Activated CD4-positive, alpha-beta T cell treated with anti-CD3 and anti-CD28 coated beads for 4 hours (primary cell): ENCODE data around the gene RTN4RL1.

Experiments
- DNase-seq, 2 donors: peaks; one replicate each; pipeline ENCODE4 v3.0.0-alpha.2; 2020

Gene RTN4RL1

DNA sequence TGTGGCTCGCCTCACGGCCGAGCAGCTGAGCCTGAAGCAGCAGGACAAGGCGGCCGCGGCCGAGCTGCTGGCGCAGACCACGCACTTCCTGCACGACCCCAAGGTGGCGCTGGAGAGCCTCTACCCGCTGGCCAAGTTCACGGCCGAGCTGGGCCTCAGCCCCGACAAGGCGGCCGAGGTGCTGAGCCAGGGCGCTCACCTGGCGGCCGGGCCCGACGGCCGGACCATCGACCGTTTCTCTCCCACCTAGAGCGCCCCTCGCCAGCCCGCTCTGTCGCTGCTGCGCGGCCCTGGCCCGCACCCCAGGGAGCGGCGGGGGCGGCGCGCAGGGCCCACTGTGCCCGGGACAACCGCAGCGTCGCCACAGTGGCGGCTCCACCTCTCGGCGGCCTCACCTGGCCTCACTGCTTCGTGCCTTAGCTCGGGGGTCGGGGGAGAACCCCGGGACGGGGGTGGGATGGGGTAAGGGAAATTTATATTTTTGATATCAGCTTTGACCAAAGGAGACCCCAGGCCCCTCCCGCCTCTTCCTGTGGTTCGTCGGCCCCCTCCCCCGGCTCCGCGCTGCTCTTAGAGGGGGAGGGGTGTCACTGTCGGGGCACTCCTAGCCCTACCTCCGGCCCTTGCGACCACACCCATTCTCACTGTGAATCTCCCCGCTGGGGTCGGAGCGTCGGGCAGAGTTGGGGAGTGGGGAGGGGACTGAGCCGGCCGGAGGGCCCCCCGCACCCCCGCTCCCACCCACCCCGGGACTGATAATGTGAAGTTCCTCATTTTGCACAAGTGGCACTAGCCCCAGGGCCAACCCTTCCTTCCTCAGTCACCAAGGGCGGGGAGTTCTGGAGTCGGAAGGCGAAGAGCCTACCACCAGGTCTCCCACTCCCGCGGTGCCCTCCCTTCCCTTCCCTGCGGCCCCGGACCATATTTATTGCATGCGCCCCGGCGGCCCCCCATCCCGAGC lies 33.7 kb upstream of the RTN4RL1 start:
- peak; percentile 57 to 60 for DNase-seq

GRCh38 chr17:2057760-2058585 lies 32.8 kb upstream of the RTN4RL1 start:
- no peak for DNase-seq

DNA sequence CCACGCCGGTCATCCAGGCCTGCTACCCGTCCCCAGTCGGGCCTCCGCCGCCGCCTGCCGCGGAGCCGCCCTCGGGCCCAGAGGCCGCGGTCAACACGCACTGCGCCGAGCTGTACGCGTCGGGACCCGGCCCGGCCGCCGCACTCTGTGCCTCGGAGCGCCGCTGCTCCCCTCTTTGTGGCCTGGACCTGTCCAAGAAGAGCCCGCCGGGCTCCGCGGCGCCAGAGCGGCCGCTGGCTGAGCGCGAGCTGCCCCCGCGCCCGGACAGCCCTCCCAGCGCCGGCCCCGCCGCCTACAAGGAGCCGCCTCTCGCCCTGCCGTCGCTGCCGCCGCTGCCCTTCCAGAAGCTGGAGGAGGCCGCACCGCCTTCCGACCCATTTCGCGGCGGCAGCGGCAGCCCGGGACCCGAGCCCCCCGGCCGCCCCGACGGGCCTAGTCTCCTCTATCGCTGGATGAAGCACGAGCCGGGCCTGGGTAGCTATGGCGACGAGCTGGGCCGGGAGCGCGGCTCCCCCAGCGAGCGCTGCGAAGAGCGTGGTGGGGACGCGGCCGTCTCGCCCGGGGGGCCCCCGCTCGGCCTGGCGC lies 32.1 kb upstream of the RTN4RL1 start:
- DNase-seq, result no peak

- DNase-seq, result peak; percentile 53 to 63
Measured at GRCh38 chr17:2056206-2057174, 31.4 kb upstream of the RTN4RL1 start.

GRCh38 chr17:2055292-2056205 lies 30.4 kb upstream of the RTN4RL1 start:
- peak; percentile 46 to 48 for DNase-seq

- DNase-seq, result peak; percentile 76 to 77
Measured at GRCh38 chr17:2054512-2055291, 29.6 kb upstream of the RTN4RL1 start, which contains the start of gene HIC1. HIC1 (plus strand) TSS chr17:2055103; CDS start chr17:2056691, 1,588 bp downstream.

DNA sequence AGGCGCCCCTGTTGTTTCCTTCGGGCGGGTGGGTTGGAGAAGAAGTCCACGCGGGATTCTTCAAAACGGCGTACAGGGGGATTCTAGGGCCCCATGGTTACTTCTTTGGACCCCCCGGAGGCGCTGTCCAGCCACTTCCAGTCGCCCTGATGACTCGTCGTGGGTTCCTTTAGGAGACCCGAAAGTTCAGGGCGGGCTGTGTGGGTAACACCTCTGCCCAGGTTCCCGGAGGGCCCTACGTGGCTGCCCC lies 29.1 kb upstream of the RTN4RL1 start:
- no peak for DNase-seq

- DNase-seq, result peak; percentile 76 to 82
Measured at GRCh38 chr17:2053380-2054261, 28.5 kb upstream of the RTN4RL1 start.

DNA sequence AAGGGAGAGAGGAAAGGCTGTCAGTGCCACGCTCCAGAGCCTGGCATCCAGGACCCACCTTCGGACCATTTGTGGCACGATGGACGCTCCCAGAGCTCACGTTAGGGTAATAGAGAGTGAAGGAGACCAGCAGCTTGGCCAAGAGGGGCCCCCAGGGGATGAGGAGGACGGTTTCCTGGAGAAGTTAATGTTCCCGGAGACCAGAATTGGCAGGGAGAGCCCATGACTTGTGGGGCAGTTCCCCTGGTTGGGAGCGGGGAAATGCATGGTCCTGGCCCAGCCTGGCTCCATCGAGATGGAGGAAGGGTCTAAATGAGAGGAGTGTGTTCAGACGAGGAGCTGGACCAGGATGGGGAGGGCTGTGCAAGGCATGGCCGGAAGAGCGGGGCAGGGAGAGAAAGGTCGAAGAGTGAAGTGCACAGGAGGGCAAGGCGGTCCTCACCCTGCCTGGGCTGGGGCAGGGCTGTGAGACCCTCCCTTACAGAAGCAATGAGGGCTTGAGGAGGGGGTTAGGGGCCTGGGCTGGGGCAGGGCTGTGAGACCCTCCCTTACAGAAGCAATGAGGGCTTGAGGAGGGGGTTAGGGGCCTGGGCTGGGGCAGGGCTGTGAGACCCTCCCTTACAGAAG lies 26.9 kb upstream of the RTN4RL1 start:
- no peak for DNase-seq

DNA sequence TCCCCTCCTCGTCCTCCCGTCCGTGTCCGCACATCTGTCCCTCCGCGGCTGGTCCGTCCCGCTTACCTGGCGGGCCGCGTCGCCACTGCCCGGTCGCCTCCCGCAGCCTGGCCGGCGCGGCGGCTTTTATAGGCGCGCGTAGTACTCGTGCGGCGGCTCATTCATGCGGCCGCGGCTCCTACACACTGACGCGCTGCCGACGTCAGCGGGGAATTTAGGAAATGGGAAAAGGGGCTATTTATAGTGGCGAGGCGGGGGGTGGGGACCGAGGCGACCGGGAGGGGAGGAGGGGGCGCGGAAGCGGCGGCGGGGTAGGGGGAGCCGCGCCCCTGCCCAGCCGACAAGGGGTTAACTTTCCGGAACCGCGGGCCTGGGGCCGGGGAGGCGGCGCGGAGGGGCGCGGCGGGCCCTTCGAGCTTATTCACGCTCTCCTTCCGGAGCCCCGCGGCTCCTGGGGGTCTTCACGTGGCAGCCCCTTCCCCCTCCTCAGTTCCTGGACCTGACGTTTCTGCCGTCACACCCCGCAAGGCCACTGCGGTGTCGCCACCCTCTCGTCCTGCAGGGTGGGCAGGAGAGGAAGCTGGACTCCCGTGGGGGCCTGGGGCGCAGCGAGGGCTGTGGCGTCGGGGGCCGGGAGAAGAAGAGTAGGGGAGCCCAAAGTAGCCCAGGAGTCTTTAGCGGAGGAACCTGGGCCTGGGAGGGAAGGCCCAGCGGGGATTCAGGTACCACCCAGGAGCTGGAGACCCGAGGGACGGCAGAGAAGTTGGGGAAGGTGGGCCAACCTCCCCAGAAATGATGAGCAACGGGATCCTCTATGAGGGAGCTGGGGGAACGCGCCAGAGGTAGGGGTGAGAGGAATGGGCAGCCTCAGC lies 26.2 kb upstream of the RTN4RL1 start:
- DNase-seq, result no peak

- DNase-seq, result peak; percentile 76 to 78
Measured at GRCh38 chr17:2050300-2051060, 25.3 kb upstream of the RTN4RL1 start.

DNA sequence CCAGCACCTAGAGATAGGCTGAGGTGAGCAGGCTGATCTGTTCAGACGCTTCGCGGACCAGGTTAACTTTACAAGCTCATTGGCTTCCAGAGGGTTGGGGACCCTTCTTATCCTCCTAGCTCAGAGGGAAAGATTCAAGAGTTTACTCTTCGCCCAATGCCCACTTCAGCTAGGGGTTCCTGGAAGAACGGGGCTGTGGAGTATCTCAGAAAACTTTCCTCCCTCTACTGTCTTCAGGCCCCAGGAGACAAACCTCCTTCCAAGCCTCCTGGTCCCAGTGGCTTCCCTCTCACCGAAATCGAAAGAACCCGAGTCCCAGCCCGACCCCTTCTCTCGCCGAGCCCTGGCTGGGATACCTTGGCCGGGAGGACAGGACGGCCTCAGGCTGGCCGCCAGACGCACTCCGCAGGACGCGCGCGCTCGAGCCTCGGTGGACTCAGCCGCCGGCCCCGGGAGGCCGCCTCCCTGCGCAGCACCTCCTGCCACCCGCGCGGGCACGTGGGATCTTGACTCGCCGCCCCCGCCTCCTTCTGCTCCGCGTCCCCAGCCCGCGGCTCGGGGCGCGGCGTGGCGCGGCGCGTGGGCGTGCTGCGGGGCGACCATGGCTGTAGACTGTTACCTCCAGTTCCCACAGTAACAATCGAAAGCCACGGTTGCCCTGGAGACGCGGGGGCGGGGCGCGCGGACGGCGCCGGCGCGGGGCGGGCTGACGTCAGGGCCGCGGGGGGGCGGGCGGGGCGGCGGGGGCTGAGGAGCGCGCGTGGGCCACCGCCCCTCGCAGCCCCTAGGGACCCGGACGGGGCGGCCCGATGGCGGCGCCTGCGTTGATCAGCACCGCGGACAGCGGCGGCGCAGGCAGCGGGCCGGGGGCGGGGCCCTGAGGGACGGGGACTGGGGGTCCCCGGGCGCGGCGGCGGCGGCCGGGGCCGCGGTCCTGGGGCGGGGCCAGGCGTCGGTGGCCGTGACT lies 24.5 kb upstream of the RTN4RL1 start:
- peak; percentile 92 for DNase-seq

DNA sequence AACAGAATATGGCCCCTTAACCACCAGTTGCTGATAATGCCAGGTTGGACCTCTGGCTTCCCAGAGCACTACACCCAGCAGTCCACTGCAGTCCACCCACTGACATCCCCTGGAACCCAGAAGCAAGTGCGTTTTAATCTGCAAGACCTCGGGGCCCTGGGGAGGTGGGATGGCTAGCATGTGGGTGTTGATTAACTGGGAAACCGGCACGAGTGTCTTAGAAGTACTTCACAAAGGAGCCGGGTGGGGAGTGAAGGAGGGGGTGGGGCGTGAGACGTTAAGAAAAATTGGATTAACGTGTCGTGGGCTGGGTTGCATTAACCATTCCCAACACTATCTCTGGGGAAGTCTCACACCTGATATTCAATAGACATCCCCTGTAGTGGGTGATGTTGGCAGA lies 23.7 kb upstream of the RTN4RL1 start:
- no peak for DNase-seq

DNA sequence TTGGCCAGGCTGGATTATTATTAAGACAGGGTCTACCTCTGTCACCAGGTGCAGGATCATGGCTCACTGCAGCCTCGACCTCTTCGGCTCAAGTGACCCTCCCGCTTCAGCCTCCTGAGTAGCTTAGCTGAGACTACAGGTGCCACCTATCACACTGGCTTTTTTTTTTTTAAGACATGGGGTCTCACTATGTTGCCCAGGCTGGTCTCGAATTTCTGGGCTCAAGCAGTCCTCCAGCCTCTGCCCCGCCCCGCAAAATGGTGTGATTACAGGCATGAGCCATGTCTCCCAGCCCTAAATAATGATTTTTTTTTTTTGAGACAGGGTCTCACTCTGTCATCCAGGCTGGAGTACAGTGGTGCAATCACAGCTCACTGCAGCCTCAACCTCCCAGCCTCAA lies 22.5 kb upstream of the RTN4RL1 start:
- DNase-seq, result no peak

- DNase-seq, result no peak
Measured at GRCh38 chr17:2044263-2044894, 19.2 kb upstream of the RTN4RL1 start.
